ENCODE results near the gene SRGAP2C.
"Not testable (repeated sequence)": the region's sequence is repeated elsewhere in the genome, so short reads cannot be mapped to it uniquely, and the experiment has no call there.

Gene SRGAP2C

GRCh38 chr1:121267072-121267471, 82.3 kb downstream of the SRGAP2C start:
- not testable (repeated sequence) for H3K9ac ChIP-seq (ENCODE audit: low read length); H3K79me1 ChIP-seq (ENCODE audit: low read length); H4K91ac ChIP-seq (ENCODE audit: low read depth, low read length); H3K4me1 ChIP-seq (ENCODE audit: control insufficient read depth in 1 of 2, insufficient read depth in 2 of 2, low read length in 2 of 2); H3K4ac ChIP-seq (ENCODE audit: low read depth, low read length); H3K79me2 ChIP-seq (ENCODE audit: control insufficient read depth, insufficient read depth, low read length, poor library complexity); H3K36me3 ChIP-seq (ENCODE audit: control insufficient read depth in 1 of 2, insufficient read depth in 2 of 2, low read length in 2 of 2); H3K14ac ChIP-seq (ENCODE audit: low read length); H3K23ac ChIP-seq (ENCODE audit: low read length); H3K18ac ChIP-seq (ENCODE audit: low read length); H3K27ac ChIP-seq (ENCODE audit: low read depth, low read length); H4K8ac ChIP-seq (ENCODE audit: low read depth, low read length); H2AFZ ChIP-seq (ENCODE audit: insufficient read depth, low read length, poor library complexity); H3K27me3 ChIP-seq (ENCODE audit: insufficient read depth, low read length); H4K12ac ChIP-seq (ENCODE audit: low read depth, low read length); H3K9me3 ChIP-seq (ENCODE audit: insufficient read depth, low read depth, low read length); H2BK120ac ChIP-seq (ENCODE audit: insufficient read depth, low read length, poor library complexity); H3K4me2 ChIP-seq (ENCODE audit: low read length); H2BK12ac ChIP-seq (ENCODE audit: low read length); H3K4me3 ChIP-seq (ENCODE audit: low read depth, low read length); DNase-seq; H2AK5ac ChIP-seq (ENCODE audit: low read length); H2BK5ac ChIP-seq (ENCODE audit: low read depth, low read length, poor library complexity)
- no CpG with 5 or more reads among the region's 4 CpGs for WGBS (ENCODE audit: extremely low coverage, insufficient coverage, insufficient read length)

DNA sequence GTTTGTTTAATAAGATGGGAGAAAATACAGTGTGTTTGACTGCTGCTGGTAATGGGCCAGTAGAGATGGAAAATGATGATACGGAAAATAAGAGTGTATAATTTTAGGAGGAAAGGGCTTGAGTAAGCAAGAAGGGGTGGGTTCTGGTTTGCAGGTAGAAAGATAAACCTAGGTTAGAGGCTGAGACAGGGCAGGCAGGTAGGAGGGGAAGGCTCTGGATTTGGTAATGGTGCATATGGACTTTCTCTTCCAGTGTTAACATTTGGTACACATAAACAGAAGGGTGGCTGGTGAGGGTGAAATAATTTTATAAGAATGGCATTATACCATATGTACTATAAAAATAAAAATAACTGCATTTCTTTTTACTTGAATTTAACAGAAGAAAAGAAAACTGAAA, 84.5 kb downstream of the SRGAP2C start:
- not testable (repeated sequence) for H3K18ac ChIP-seq (ENCODE audit: low read length); H4K12ac ChIP-seq (ENCODE audit: low read depth, low read length); H3K23ac ChIP-seq (ENCODE audit: low read length); H3K9ac ChIP-seq (ENCODE audit: low read length); H4K8ac ChIP-seq (ENCODE audit: low read depth, low read length); H2AK5ac ChIP-seq (ENCODE audit: low read length); H2BK120ac ChIP-seq (ENCODE audit: insufficient read depth, low read length, poor library complexity); H2BK5ac ChIP-seq (ENCODE audit: low read depth, low read length, poor library complexity); H3K79me2 ChIP-seq (ENCODE audit: control insufficient read depth, insufficient read depth, low read length, poor library complexity); DNase-seq; H3K4me3 ChIP-seq (ENCODE audit: low read depth, low read length); H3K4me2 ChIP-seq (ENCODE audit: low read length); H3K14ac ChIP-seq (ENCODE audit: low read length); H3K79me1 ChIP-seq (ENCODE audit: low read length); H3K4ac ChIP-seq (ENCODE audit: low read depth, low read length); H3K36me3 ChIP-seq (ENCODE audit: control insufficient read depth in 1 of 2, insufficient read depth in 2 of 2, low read length in 2 of 2); H2BK12ac ChIP-seq (ENCODE audit: low read length); H3K27ac ChIP-seq (ENCODE audit: low read depth, low read length); H3K27me3 ChIP-seq (ENCODE audit: insufficient read depth, low read length); H3K9me3 ChIP-seq (ENCODE audit: insufficient read depth, low read depth, low read length); H4K91ac ChIP-seq (ENCODE audit: low read depth, low read length); H3K4me1 ChIP-seq (ENCODE audit: control insufficient read depth in 1 of 2, insufficient read depth in 2 of 2, low read length in 2 of 2); H2AFZ ChIP-seq (ENCODE audit: insufficient read depth, low read length, poor library complexity)
- WGBS (ENCODE audit: extremely low coverage, insufficient coverage, insufficient read length), result no CpG with 5 or more reads among the region's 1 CpG

GRCh38 chr1:121269973-121270372, 85.2 kb downstream of the SRGAP2C start:
- not testable (repeated sequence) for H3K4me1 ChIP-seq (ENCODE audit: control insufficient read depth in 1 of 2, insufficient read depth in 2 of 2, low read length in 2 of 2); H3K4me3 ChIP-seq (ENCODE audit: low read depth, low read length); H3K14ac ChIP-seq (ENCODE audit: low read length); H2AFZ ChIP-seq (ENCODE audit: insufficient read depth, low read length, poor library complexity); H2AK5ac ChIP-seq (ENCODE audit: low read length); H4K91ac ChIP-seq (ENCODE audit: low read depth, low read length); H3K4me2 ChIP-seq (ENCODE audit: low read length); H3K18ac ChIP-seq (ENCODE audit: low read length); H3K9ac ChIP-seq (ENCODE audit: low read length); H3K27me3 ChIP-seq (ENCODE audit: insufficient read depth, low read length); H3K4ac ChIP-seq (ENCODE audit: low read depth, low read length); H4K12ac ChIP-seq (ENCODE audit: low read depth, low read length); H2BK12ac ChIP-seq (ENCODE audit: low read length); H3K79me2 ChIP-seq (ENCODE audit: control insufficient read depth, insufficient read depth, low read length, poor library complexity); H3K9me3 ChIP-seq (ENCODE audit: insufficient read depth, low read depth, low read length); H4K8ac ChIP-seq (ENCODE audit: low read depth, low read length); H2BK5ac ChIP-seq (ENCODE audit: low read depth, low read length, poor library complexity); H2BK120ac ChIP-seq (ENCODE audit: insufficient read depth, low read length, poor library complexity); DNase-seq; H3K79me1 ChIP-seq (ENCODE audit: low read length); H3K27ac ChIP-seq (ENCODE audit: low read depth, low read length); H3K36me3 ChIP-seq (ENCODE audit: control insufficient read depth in 1 of 2, insufficient read depth in 2 of 2, low read length in 2 of 2); H3K23ac ChIP-seq (ENCODE audit: low read length)
- WGBS (ENCODE audit: extremely low coverage, insufficient coverage, insufficient read length), result no CpG with 5 or more reads among the region's 3 CpGs

DNA sequence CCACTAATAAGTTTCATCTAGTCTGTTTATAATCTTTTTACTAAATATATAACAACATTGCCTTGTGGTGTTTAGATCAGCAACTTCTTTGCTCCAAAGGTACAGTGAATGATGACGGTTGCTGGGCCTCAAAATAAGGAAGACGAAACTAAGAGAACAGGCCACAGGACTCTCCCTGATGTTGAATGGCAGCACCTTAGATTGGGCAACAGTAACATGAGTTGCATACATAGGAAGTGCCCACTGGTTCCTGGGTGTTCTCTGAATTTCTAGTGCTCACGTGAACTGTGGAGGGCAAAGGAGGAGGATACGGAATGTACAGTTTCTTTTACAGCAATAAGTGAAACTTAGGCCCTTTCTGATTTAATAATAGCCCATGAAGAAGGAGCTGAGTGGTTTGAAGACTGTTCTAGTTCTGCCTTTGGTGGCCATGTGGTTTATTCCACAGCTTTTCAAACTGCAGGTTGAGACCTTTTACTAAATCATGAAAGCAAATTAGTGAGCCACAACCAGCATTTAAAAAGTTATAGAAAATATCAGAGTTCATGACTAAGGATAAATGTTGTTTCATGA, 86.5 kb downstream of the SRGAP2C start:
- H3K79me2 ChIP-seq (ENCODE audit: control insufficient read depth, insufficient read depth, low read length, poor library complexity); H3K27ac ChIP-seq (ENCODE audit: low read depth, low read length); H3K9ac ChIP-seq (ENCODE audit: low read length); H3K23ac ChIP-seq (ENCODE audit: low read length); DNase-seq; H3K4me2 ChIP-seq (ENCODE audit: low read length); H2AK5ac ChIP-seq (ENCODE audit: low read length); H3K4me3 ChIP-seq (ENCODE audit: low read depth, low read length); H4K8ac ChIP-seq (ENCODE audit: low read depth, low read length); H3K4ac ChIP-seq (ENCODE audit: low read depth, low read length); H3K27me3 ChIP-seq (ENCODE audit: insufficient read depth, low read length); H3K14ac ChIP-seq (ENCODE audit: low read length); H4K12ac ChIP-seq (ENCODE audit: low read depth, low read length); H3K9me3 ChIP-seq (ENCODE audit: insufficient read depth, low read depth, low read length); H3K4me1 ChIP-seq (ENCODE audit: control insufficient read depth in 1 of 2, insufficient read depth in 2 of 2, low read length in 2 of 2); H2BK120ac ChIP-seq (ENCODE audit: insufficient read depth, low read length, poor library complexity); H2BK5ac ChIP-seq (ENCODE audit: low read depth, low read length, poor library complexity); H3K79me1 ChIP-seq (ENCODE audit: low read length); H3K18ac ChIP-seq (ENCODE audit: low read length); H3K36me3 ChIP-seq (ENCODE audit: control insufficient read depth in 1 of 2, insufficient read depth in 2 of 2, low read length in 2 of 2); H2AFZ ChIP-seq (ENCODE audit: insufficient read depth, low read length, poor library complexity); H2BK12ac ChIP-seq (ENCODE audit: low read length); H4K91ac ChIP-seq (ENCODE audit: low read depth, low read length): not testable (repeated sequence)
- WGBS (ENCODE audit: extremely low coverage, insufficient coverage, insufficient read length), result no CpG with 5 or more reads among the region's 4 CpGs

Data from trophoblast cell (in vitro differentiated cells and primary cell).